Tibial nerve (tissue), 4 donors: ENCODE data around the gene BAZ2A. TPM values are rescaled to one million over a fixed set of nuclear protein-coding genes. Genes with fewer than 3 reads are reported as not detected.
A peak's percentile ranks its signal among the peaks of the same experiment; 100 is the strongest.

Experiments used
- DNase-seq, 2 donors: peaks; one replicate each; pipeline ENCODE4 v3.0.0-alpha.2; 2019; ENCODE audit warnings: low spot score in 2 of 2
- H3K27ac ChIP-seq, 4 donors: fragments of 200-600 bp; sonication (generic) in 3 of 4; one replicate each; pipeline ENCODE4 v1.5.1; 2017 to 2019; ENCODE audit warnings: mild to moderate bottlenecking in 1 of 4
- H3K27me3 ChIP-seq, 2 donors: fragments of 200-600 bp; sonication (generic) in 1 of 2; one replicate each; pipeline versions ENCODE4 v1.5.1 to v1.6.0; 2017 to 2019
- H3K36me3 ChIP-seq, 3 donors: fragments of 200-600 bp; sonication (generic); one replicate each; pipeline ENCODE4 v1.5.1; 2018 to 2019
- H3K4me1 ChIP-seq, 4 donors: fragments of 200-600 bp; sonication (generic) in 3 of 4; one replicate each; pipeline ENCODE4 v1.5.1; 2017 to 2019
- H3K4me3 ChIP-seq, 4 donors: fragments of 200-600 bp; sonication (generic) in 3 of 4; one replicate each; pipeline ENCODE4 v1.5.1; 2017 to 2019; ENCODE audit warnings: mild to moderate bottlenecking in 1 of 4, moderate library complexity in 1 of 4
- H3K9me3 ChIP-seq, 4 donors: fragments of 200-600 bp; sonication (generic) in 3 of 4; one replicate each; pipeline ENCODE4 v1.5.1; 2017 to 2019
- CTCF ChIP-seq, 5 experiments: fragments of 200-600 bp in 3 of 5; fragments of 450-650 bp in 2 of 5; sonication (generic) in 3 of 5; IDR thresholded peaks; one replicate each; pipeline ENCODE4 v1.5.1; 2016 to 2019; ENCODE audit warnings: antibody characterized with exemption in 5 of 5, mild to moderate bottlenecking in 3 of 5, moderate library complexity in 2 of 5
- EP300 ChIP-seq, 2 donors: sonication (generic); formaldehyde crosslinking; IDR thresholded peaks; one replicate each; pipeline ENCODE4 v1.6.1; 2017; ENCODE audit warnings: antibody characterized with exemption in 2 of 2, mild to moderate bottlenecking in 1 of 2
- POLR2A ChIP-seq, 2 donors: fragments of 450-650 bp; IDR thresholded peaks; one replicate each; pipeline ENCODE4 v1.6.1; 2017; ENCODE audit warnings: antibody characterized with exemption in 2 of 2, mild to moderate bottlenecking in 2 of 2, moderate library complexity in 2 of 2
- WGBS, 2 donors: methylation state at CpG; one replicate each; pipeline ENCODE4 v1.1.5; 2018; 5-methylcytosine and 5-hydroxymethylcytosine counted together
- small RNA-seq: library from RNA; depleted of rRNA; stranded (forward); fragments of <200 nt; gene quantifications from one replicate; pipeline ENCODE3, GENCODE V24; 2016
- total RNA-seq, 4 donors: library from RNA; depleted of rRNA; stranded (reverse); fragments of >200 nt; gene quantifications; one replicate each; pipeline ENCODE4 v1.1.0, GENCODE V29; 2016

BAZ2A gene
- total RNA-seq, 4 donors from 2014 or later, result 117 to 178 (median 159) TPM

GRCh38 chr12:56551070-56551469 is 79.1 kb downstream of the BAZ2A start:
- Histone ChIP-seq H3K27ac (no peak overlapping the region), H3K27me3 (no peaks in the 10 kb centered on the region), H3K4me1 (peaks cover 0 to 28% (median 0%) of the 10 kb centered on the region in 4 donors), H3K36me3 (peaks cover 0 to 13% (median 0%) of the 10 kb centered on the region in 3 donors), H3K4me3 (no peak overlapping the region), H3K9me3 (no peaks in the 10 kb centered on the region)
- WGBS, 2 donors, result 96 to 97% methylated on average over 5 of the region's 5 CpGs
- TF ChIP-seq CTCF (IDR thresholded peaks at IDR 0.05) (no peak), POLR2A (IDR thresholded peaks at IDR 0.05) (no peak), EP300 (IDR thresholded peaks at IDR 0.05) (no peak)
- no peak for DNase-seq

- no peak for TF ChIP-seq POLR2A (IDR thresholded peaks at IDR 0.05)
- TF ChIP-seq CTCF (IDR thresholded peaks at IDR 0.05), result no peak
- no peak for TF ChIP-seq EP300 (IDR thresholded peaks at IDR 0.05)
These were observed 83.4 kb downstream of the BAZ2A start for GRCh38 chr12:56546680-56547079.

More at GRCh38 chr12:56546680-56547079, 83.4 kb downstream of the BAZ2A start:
- Histone ChIP-seq H3K9me3 (no peaks in the 10 kb centered on the region), H3K27ac (no peak overlapping the region), H3K27me3 (no peaks in the 10 kb centered on the region), H3K4me3 (no peak overlapping the region), H3K4me1 (peaks cover 0 to 19% (median 0%) of the 10 kb centered on the region in 4 donors), H3K36me3 (no peaks in the 10 kb centered on the region)
- WGBS, 2 donors, result 89 to 92% methylated on average over 5 of the region's 5 CpGs
- no peak for DNase-seq

Small RNA genes lying within 50 kb of the gene (small RNA-seq; reads per million reads assigned to genes)
- gene RN7SL809P (not detected), gene RNU6-343P (not detected), gene SNORD59A (26,412 reads per million, percentile 100 among the genes with 10 or more reads in this experiment)

Other genes with a start within 250 kb of the BAZ2A start
- gene TIMELESS, start 180.9 kb downstream of the BAZ2A start, total RNA-seq, result 1 to 10 TPM; 3.6 to 5.1 (median 4.2) TPM
- not detected for gene MIP, start 175.7 kb downstream of the BAZ2A start, total RNA-seq
- gene SPRYD4, start 161.7 kb downstream of the BAZ2A start, total RNA-seq, result 1 to 10 TPM; 2.4 to 3.1 (median 2.8) TPM
- 1 to 10 TPM in 3 of 4 donors, not detected in 1; 2.1 to 3.1 (median 2.1) TPM for gene GLS2, start 142.2 kb downstream of the BAZ2A start, total RNA-seq
- 10 to 100 TPM; 22.8 to 39.0 (median 31.8) TPM for gene RBMS2, start 108.5 kb downstream of the BAZ2A start, total RNA-seq
- 100 to 1,000 TPM; 293 to 326 (median 296) TPM for gene ATP5F1B, start 15.7 kb upstream of the BAZ2A start, total RNA-seq
- 10 to 100 TPM; 71.0 to 84.0 (median 77.2) TPM for gene PTGES3, start 58.0 kb upstream of the BAZ2A start, total RNA-seq
- 1,000 to 10,000 TPM in 1 of 4 donors, 100 to 1,000 TPM in 3; 829 to 1,085 (median 948) TPM for gene NACA, start 95.0 kb upstream of the BAZ2A start, total RNA-seq
- 10 to 100 TPM in 1 of 4 donors, 1 to 10 TPM in 3; 2.4 to 10.1 (median 6.1) TPM for gene PRIM1, start 122.0 kb upstream of the BAZ2A start, total RNA-seq
- gene HSD17B6, start 133.0 kb upstream of the BAZ2A start, total RNA-seq, result 1 to 10 TPM in 2 of 4 donors, under 1 TPM in 1, not detected in 1; 0.20 to 1.2 (median 1.0) TPM